ENCODE measurements around the gene CCDC9B.

CCDC9B gene

DNA sequence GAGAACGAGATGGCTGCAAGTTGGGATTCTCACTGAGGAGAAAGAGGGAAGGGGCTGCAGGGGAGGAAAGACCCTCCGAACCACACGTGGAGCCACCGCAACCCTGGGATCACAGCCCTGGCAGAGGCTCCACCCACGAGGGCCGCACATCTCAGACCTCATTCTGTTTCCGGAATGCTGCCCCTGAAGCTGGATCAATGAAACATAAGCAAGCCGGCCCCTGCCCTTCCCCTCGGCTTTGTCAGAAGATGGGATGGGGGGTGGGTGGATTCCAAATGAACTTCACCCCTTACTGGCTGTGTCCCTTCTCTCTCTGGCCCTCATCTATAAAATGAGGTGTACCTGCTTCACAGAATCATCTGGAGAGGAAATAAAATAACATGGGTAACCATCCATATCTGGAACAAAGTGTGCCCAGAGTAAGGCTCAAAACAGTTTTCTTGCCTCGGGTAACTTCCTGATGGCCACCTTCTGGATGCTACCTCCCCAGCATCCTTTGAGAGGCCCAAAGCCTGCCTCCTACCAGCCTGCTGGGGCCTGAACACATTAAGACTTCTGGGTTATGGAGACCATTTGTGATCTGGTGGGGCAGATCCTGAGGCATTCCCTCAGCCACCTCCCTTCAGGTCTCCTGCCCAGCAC is 4.6 kb upstream of the CCDC9B start:
- no peak for DNase-seq (ENCODE audit: low read depth)

DNA sequence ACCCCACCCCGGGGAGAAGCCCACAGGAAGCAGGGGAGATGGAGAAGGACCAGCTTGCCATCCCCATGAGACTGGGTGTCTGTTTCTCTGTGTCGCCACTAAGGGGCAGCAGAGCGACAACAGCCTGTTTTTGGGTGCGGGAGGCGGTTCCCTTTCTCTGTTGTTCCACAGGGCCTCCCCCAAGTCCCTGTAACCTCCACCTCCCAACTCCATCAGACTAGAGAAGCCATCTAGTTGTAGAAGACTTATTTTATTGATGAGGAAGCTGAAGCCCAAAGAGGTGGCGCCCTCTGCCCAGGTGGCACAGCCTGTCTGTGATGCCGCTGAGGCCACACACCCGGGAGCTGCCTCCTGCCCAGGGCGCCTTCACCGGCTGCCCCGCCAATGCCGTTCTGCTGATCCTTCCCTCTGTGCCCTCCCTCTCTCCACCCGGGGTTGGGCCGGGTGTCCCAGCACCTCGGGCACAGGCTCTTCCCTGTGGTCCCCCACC is 3.9 kb upstream of the CCDC9B start:
- DNase-seq (ENCODE audit: low read depth) = peak; percentile 48

GRCh38 chr15:40344217-40344616 is 3.5 kb upstream of the CCDC9B start:
- DNase-seq (ENCODE audit: low read depth) = no peak

GRCh38 chr15:40343512-40343911 is 2.8 kb upstream of the CCDC9B start:
- DNase-seq (ENCODE audit: low read depth) = no peak

- DNase-seq (ENCODE audit: low read depth) = no peak
These were observed 1.9 kb upstream of the CCDC9B start for GRCh38 chr15:40342416-40343320.

- DNase-seq (ENCODE audit: low read depth) = no peak
These were observed 550 bp downstream of the CCDC9B start for GRCh38 chr15:40340038-40340739.

GRCh38 chr15:40339621-40339945 is 1.2 kb downstream of the CCDC9B start:
- no peak for DNase-seq (ENCODE audit: low read depth)

- no peak for DNase-seq (ENCODE audit: low read depth)
These were observed 1.7 kb downstream of the CCDC9B start for GRCh38 chr15:40338921-40339620.

- peak; percentile 65 for DNase-seq (ENCODE audit: low read depth)
These were observed 2.6 kb downstream of the CCDC9B start for GRCh38 chr15:40338041-40338657.

GRCh38 chr15:40337597-40337996 is 3.1 kb downstream of the CCDC9B start:
- DNase-seq (ENCODE audit: low read depth) = no peak

DNA sequence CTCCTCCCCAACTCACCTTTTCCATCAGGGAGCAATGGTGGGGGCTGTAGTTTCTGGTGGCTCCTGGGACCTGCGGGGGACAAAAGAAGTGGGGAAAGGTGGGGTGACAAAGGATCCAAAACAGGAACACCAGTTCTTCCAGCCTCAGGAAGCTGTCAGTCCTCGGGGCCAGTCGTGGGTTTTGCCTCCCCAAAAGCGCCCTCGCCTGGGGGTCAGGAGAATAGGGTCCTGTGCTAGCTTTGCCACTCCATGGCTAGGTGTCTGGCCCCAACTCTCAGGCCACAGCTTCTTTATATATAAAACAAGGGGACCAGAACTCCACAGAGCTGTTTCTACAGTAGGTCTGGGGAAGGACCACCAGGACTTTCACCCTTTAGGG is 4.0 kb downstream of the CCDC9B start:
- no peak for DNase-seq (ENCODE audit: low read depth)

DNA sequence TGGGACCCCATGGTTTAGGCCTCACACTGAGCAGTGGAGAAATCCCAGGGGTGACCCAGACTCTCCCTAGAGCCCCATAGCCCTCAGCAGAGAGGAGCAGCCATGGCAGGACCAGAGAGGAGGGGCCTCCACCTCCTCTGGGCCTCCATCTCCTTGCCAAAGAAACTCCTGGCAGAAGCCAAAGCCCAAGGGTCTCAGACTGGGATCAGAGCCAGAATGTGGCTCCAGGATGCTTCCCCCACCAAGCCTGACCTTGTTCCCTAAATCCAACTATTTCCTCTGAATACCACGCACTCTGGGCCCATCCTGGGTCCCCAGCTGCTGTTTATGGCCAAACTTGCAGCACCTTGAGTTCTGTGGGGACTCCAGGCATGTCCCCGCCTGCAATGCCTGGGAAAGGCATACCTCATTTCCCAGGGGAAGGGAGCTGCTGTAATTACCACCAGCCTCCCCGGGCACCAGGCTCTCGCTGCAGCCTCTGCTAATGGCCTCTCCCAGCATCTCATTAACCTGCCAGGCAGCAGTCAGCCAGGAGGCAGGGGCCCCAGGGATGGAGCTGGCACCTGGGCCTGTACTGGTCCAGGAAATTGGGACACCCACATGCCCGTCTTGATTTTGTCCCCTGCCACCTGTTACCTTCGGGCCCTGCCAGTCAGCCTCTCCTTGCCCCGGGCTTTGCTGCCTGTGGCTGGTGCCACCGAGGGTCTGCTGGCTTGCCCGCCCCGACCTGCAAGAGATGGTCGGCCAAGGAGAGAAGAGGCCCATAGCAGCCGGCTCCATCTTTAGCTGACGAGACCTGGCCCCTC is 4.6 kb downstream of the CCDC9B start:
- no peak for DNase-seq (ENCODE audit: low read depth)

DNA sequence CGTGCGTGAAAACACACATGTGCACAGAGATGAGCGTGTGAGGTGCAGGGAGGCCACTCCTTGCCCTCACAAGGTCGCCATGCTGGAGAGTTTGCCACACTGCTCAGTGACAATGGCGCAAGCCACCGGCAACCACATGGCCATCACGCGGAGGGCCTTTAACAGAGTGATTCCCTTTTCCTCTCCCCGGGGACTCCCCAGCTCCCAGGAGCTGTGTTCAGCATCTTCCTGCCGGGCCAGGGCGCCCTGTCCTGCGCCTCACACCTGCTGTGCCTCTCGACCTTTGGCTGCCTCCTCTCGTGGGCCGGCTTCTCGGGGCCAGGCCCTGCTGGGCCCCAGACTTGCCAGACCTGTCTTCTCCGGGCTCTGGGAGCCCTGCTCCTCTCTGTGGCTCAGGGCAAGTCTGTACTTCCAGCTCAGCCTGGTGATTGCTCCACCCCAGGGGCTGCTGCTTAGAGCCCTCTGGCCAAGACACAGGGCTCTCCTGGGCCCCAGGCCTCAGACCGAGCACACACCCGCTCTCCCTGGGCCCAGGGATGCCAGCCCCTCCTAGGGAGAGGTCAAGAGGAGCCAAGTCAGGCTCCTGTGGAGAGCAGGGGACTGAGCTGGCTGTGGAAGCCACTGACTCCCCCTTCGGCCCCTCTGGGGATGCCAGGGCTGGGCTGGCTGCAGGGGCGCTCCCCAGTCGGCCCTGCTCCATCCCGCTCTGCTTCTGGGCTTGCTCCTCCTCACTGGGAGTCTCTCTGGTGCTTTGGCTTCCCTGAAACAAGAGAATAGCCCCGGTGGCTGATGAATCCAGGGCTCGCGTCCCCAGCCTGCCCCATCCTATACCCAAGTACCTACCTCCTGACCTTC is 5.6 kb downstream of the CCDC9B start:
- DNase-seq (ENCODE audit: low read depth) = no peak

DNA sequence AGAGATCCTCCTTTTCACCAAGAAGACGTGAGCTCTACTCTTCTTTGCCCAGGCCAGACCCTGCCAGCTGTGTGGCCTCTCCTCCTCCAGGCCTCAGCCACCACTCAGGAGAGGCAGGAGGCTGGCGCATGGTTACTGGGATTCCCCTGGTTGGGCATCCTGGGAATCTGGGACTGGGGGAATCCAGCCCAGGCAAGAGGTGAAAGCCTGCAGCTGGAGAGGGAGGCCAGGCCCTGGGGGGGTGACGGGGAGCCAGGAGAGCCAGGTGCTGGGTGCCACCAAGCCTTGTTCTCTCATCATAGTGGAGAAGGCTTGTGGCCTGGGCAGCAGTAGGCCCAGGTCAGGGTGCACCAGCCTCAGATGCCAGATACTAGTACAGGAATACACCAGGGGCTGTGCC is 6.2 kb downstream of the CCDC9B start:
- no peak for DNase-seq (ENCODE audit: low read depth)

DNA sequence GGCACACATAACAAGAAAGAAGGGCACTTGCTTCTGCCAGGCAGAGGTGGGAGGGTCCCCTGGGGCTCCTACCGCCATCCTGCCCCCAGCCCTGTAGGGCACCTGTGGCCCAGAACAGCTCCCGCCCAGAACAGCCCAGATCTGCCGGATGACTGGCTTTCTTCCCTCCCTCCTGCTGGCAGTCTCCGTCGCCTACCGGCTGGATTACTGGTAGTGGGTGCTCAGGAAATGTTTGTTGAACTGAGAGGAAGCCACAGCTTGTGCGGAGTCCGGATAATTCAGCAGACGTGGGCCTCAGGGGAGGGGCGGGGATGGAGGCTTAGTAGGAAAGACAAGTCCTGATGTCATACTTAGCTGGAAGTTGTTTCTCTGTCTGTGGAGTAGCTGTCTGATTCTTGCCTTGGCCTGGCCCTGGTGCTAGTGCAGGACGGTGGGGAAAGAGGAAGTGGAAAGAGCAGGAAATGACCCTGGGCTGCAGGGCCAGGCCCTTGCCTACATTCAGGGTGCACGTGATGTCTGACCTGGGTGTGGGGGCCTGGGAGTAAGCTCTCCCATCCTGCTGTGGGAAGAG is 6.7 kb downstream of the CCDC9B start:
- DNase-seq (ENCODE audit: low read depth) = no peak

DNA sequence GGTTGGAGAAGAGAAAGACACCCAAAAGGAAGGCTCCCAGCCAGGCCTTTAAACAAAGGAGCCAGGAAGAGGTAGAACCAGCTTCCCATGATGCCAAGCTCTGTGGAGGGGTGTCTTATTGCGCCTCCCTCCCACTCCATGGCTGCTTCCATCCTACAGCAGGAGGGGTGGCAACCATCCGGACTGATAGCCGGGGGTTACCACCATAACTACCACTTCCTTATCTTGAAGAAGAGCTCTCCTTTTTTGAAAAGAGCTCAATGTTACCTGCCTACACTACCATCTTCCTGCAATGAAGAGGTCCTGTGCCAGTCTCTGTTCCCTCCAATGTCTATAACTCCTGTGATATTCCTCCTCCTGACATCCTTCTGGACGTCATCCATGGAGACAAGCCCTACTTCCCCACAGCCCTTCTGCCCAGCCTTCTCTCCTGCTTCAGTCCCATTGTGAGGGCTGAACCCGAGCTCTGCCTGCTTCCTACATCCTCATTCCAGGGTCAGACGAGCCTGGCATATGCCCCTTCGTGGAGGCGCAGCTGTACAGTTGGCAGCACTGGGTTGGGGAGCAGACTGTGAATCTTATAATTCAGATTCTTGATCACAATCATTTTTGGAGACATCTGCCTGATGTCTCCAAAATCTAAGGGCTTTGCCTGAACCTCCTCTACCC is 8.5 kb downstream of the CCDC9B start:
- DNase-seq (ENCODE audit: low read depth) = no peak

- no peak for DNase-seq (ENCODE audit: low read depth)
These were observed 9.1 kb downstream of the CCDC9B start for GRCh38 chr15:40331637-40332036.

DNA sequence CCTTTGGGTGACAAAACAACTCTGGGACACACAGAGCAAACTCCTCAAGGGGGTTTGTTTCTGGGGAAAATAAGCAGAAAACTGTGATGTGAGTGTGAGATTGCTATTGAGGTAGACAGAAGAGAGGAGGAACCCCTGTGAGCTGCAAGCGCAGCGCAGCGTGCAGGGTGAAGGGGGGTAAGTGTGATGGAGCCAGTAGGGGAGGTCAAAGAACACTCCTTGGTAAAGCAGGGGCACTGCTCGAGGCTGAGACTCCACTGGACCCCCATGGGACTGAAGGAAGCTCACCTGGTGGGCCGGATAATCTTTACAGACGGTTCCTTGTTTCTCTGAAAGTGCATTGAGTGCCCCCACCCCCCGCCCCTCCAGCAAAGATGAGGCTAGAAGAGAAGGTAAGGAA is 9.7 kb downstream of the CCDC9B start:
- no peak for DNase-seq (ENCODE audit: low read depth)

- no peak for DNase-seq (ENCODE audit: low read depth)
These were observed 10.3 kb downstream of the CCDC9B start for GRCh38 chr15:40330368-40330836.
